Measurements from ENCODE around the gene TAS2R60. TPM values are rescaled to one million over a fixed set of nuclear protein-coding genes. Genes with fewer than 3 reads are reported as not detected.

The TAS2R60 gene
- total and polyA plus RNA-seq, 3 donors from 2014 or later = not detected

- no peak for DNase-seq
- Histone ChIP-seq H3K9me3 (no peaks in the 10 kb centered on the region), H3K27me3 (no peaks in the 10 kb centered on the region), H3K27ac (no peak overlapping the region), H3K4me3 (no peak overlapping the region), H3K36me3 (ENCODE audit: low read depth, missing control alignments) (no peaks in the 10 kb centered on the region), H3K4me1 (no peaks in the 10 kb centered on the region)
- TF ChIP-seq CTCF (IDR thresholded peaks at IDR 0.05) (no peak), POLR2A (IDR thresholded peaks at IDR 0.05) (no peak)
- intact Hi-C loops (cut with DNase I; ENCODE audit: low total_unique reads) = no loop called here
- 93 to 96% methylated on average over 1 of the region's 1 CpG for WGBS, 2 donors
Measured at GRCh38 chr7:143459359-143459758, 16.1 kb downstream of the TAS2R60 start.

GRCh38 chr7:143460271-143460979 lies 17.2 kb downstream of the TAS2R60 start:
- no peaks in the 10 kb centered on the region for H3K9me3 ChIP-seq
- WGBS, 2 donors = 77 to 83% methylated on average over 4 of the region's 4 CpGs

GRCh38 chr7:143462045-143462444 lies 18.8 kb downstream of the TAS2R60 start:
- Histone ChIP-seq H3K4me1 (no peaks in the 10 kb centered on the region), H3K27me3 (no peaks in the 10 kb centered on the region), H3K4me3 (no peak overlapping the region), H3K9me3 (no peaks in the 10 kb centered on the region), H3K36me3 (ENCODE audit: low read depth, missing control alignments) (no peaks in the 10 kb centered on the region), H3K27ac (no peak overlapping the region)
- TF ChIP-seq POLR2A (IDR thresholded peaks at IDR 0.05) (no peak), CTCF (IDR thresholded peaks at IDR 0.05) (no peak)
- WGBS, 2 donors = 77 to 88% methylated on average over 3 of the region's 3 CpGs
- DNase-seq = no peak
- intact Hi-C loops (cut with DNase I; ENCODE audit: low total_unique reads) = no loop called here

More at GRCh38 chr7:143460271-143460979, 17.2 kb downstream of the TAS2R60 start:
- TF ChIP-seq POLR2A (IDR thresholded peaks at IDR 0.05) = no peak
- no peak for TF ChIP-seq CTCF (IDR thresholded peaks at IDR 0.05)
- H3K36me3 ChIP-seq (ENCODE audit: low read depth, missing control alignments) = no peaks in the 10 kb centered on the region
- intact Hi-C loops (cut with DNase I; ENCODE audit: low total_unique reads) = no loop called here
- H3K27ac ChIP-seq = no peak overlapping the region
- no peak overlapping the region for H3K4me3 ChIP-seq
- no peak for DNase-seq
- no peaks in the 10 kb centered on the region for H3K4me1 ChIP-seq
- H3K27me3 ChIP-seq = no peaks in the 10 kb centered on the region

GRCh38 chr7:143463556-143463955 lies 20.3 kb downstream of the TAS2R60 start:
- no peaks in the 10 kb centered on the region for H3K9me3 ChIP-seq
- no peak overlapping the region for H3K27ac ChIP-seq
- no peak for TF ChIP-seq CTCF (IDR thresholded peaks at IDR 0.05)
- no peak for TF ChIP-seq POLR2A (IDR thresholded peaks at IDR 0.05)
- no peaks in the 10 kb centered on the region for H3K27me3 ChIP-seq
- intact Hi-C loops (cut with DNase I; ENCODE audit: low total_unique reads) = no loop called here
- no peaks in the 10 kb centered on the region for H3K36me3 ChIP-seq (ENCODE audit: low read depth, missing control alignments)
- DNase-seq = no peak
- H3K4me3 ChIP-seq = no peak overlapping the region
- H3K4me1 ChIP-seq = no peaks in the 10 kb centered on the region

GRCh38 chr7:143463957-143464356 lies 20.7 kb downstream of the TAS2R60 start:
- Histone ChIP-seq H3K9me3 (no peaks in the 10 kb centered on the region), H3K27me3 (no peaks in the 10 kb centered on the region), H3K4me3 (no peak overlapping the region), H3K36me3 (ENCODE audit: low read depth, missing control alignments) (no peaks in the 10 kb centered on the region), H3K4me1 (no peaks in the 10 kb centered on the region), H3K27ac (no peak overlapping the region)
- DNase-seq = no peak
- TF ChIP-seq POLR2A (IDR thresholded peaks at IDR 0.05) = no peak
- no peak for TF ChIP-seq CTCF (IDR thresholded peaks at IDR 0.05)
- intact Hi-C loops (cut with DNase I; ENCODE audit: low total_unique reads) = no loop called here
- 70 to 84% methylated on average over 1 of the region's 1 CpG for WGBS, 2 donors

Data from testis (tissue), 3 donors.